Adrenal gland (tissue), 12 donors: ENCODE results near the gene PRDM1. TPM values are rescaled to one million over a fixed set of nuclear protein-coding genes. Genes with fewer than 3 reads are reported as not detected.
A peak's percentile ranks its signal among the peaks of the same experiment; 100 is the strongest.

ENCODE experiments used
- DNase-seq, 7 donors: peaks; one replicate each; pipeline ENCODE4 v3.0.0-alpha.2; 2019 to 2020
- H3K27ac ChIP-seq, 5 donors: fragments of 200-600 bp; sonication (generic) in 4 of 5; 1 replicate in 3 of 5; 2 replicates in 2 of 5; pipeline versions ENCODE4 v1.5.1 to v1.8.0; 2016 to 2020; ENCODE audit warnings: mild to moderate bottlenecking in 1 of 5
- H3K27me3 ChIP-seq: fragments of 200-600 bp; 2 replicates; pipeline ENCODE4 v1.8.0; 2021
- H3K36me3 ChIP-seq, 2 donors: fragments of 200-600 bp; replicated peaks in 1 of 2; 1 replicate in 1 of 2; 2 replicates in 1 of 2; pipeline versions ENCODE4 v1.5.1 to v1.8.0; 2018 to 2022
- H3K4me1 ChIP-seq, 2 donors: fragments of 200-600 bp; replicated peaks in 1 of 2; 1 replicate in 1 of 2; 2 replicates in 1 of 2; pipeline versions ENCODE4 v1.5.1 to v1.8.0; 2018 to 2021
- H3K4me3 ChIP-seq, 4 donors: fragments of 200-600 bp; sonication (generic) in 3 of 4; one replicate each; pipeline ENCODE4 v1.5.1; 2016 to 2018
- H3K9me3 ChIP-seq, 3 donors: fragments of 200-600 bp; sonication (generic) in 1 of 3; replicated peaks in 1 of 3; 1 replicate in 2 of 3; 2 replicates in 1 of 3; pipeline versions ENCODE4 v1.5.1 to v1.8.0; 2016 to 2021
- CTCF ChIP-seq, 6 experiments: fragments of 450-650 bp in 4 of 6; fragments of 200-600 bp in 2 of 6; sonication (generic) in 1 of 6; IDR thresholded peaks; 1 replicate in 5 of 6; 2 replicates in 1 of 6; pipeline versions ENCODE4 v1.5.1 to v1.8.0; 2016 to 2021; ENCODE audit warnings: antibody characterized with exemption in 6 of 6, mild to moderate bottlenecking in 2 of 6, moderate library complexity in 1 of 6
- POLR2A ChIP-seq, 2 donors: fragments of 450-650 bp; IDR thresholded peaks; one replicate each; pipeline ENCODE4 v1.6.1; 2017; ENCODE audit warnings: antibody characterized with exemption in 2 of 2, mild to moderate bottlenecking in 2 of 2, moderate library complexity in 1 of 2
- WGBS, 4 donors: extraction: QIAGEN DNeasy Blood & Tissue Kit in 2 of 4; methylation state at CpG; one replicate each; pipeline versions ENCODE4 v1.1.5 to v1.1.7; 2013 to 2017; 5-methylcytosine and 5-hydroxymethylcytosine counted together
- intact Hi-C, 2 donors: fragments of 100-400 bp; cut with DNase I; formaldehyde crosslinking; loops; one replicate each; pipeline versions ENCODE4 v1.14.1 to v1.15.0; 2022 to 2023
- polyA plus RNA-seq, 3 donors: library from polyadenylated mRNA; stranded (reverse); fragments of 200-250 nt in 2 of 3; fragments of 350-450 nt in 1 of 3; fragmentation: Illumina TruSeq in 1 of 3; extraction: RNeasy Lipid Tissue Mini Kit (QIAGEN cat#74804) in 1 of 3; gene quantifications; one replicate each; pipeline ENCODE4 v1.2.3, GENCODE V29; 2013 to 2014
- total RNA-seq, 9 donors: library from RNA; depleted of rRNA in 4 of 9; stranded (reverse); fragments of >200 nt in 4 of 9; fragments of 120-200 nt in 1 of 9; fragmentation: NEBNext Ultra II Directional in 1 of 9; extraction: Animal tissue kit (Norgen Biotek cat#: 25700) in 1 of 9; gene quantifications; one replicate each; pipeline versions ENCODE4 v1.1.0 to v1.2.4, GENCODE V29; 2013 to 2023
- donor health status: healthy with polysubstance abuse.
- donor health status: Bipolar disorder and iron deficiency.
- donor health status: DM: yes; HTN: yes; CAD: no.
- donor health status: DM: no; HTN: no; CAD: no.
- donor health status: DM: no; HTN: no; CAD: no.
- donor health status: DM: yes; HTN: yes; CAD: no.

Gene PRDM1
- total and polyA plus RNA-seq, 12 donors: 0.40 to 7.5 (median 3.7) TPM

GRCh38 chr6:106084106-106084988 lies 1.8 kb upstream of the PRDM1 start:
- peaks cover 10 to 17% of the 10 kb centered on the region in 2 donors for H3K4me1 ChIP-seq
- intact Hi-C loops: no loop called here
- TF ChIP-seq POLR2A (IDR thresholded peaks at IDR 0.05) (no peak), CTCF (IDR thresholded peaks at IDR 0.05) (peak in 4 of 6 experiments; percentile 35 to 41 (median 37))
- H3K9me3 ChIP-seq: no peaks in the 10 kb centered on the region
- H3K27ac ChIP-seq: peak overlapping the region in 2 of 5 donors; percentile 49 to 70
- H3K27me3 ChIP-seq: peaks cover 46% of the 10 kb centered on the region
- DNase-seq: peak in 1 of 7 donors; percentile 30
- no peaks in the 10 kb centered on the region for H3K36me3 ChIP-seq
- no peak overlapping the region for H3K4me3 ChIP-seq
- WGBS, 4 donors: 58 to 69% (median 61%) methylated on average over 5 of the region's 5 CpGs

GRCh38 chr6:106084989-106085691 lies 996 bp upstream of the PRDM1 start:
- WGBS, 4 donors: 26 to 35% (median 32%) methylated on average over 7 of the region's 7 CpGs
- Histone ChIP-seq H3K9me3 (no peaks in the 10 kb centered on the region), H3K27me3 (peaks cover 48% of the 10 kb centered on the region), H3K27ac (peak overlapping the region in 2 of 5 donors; percentile 70 to 79), H3K4me1 (peaks cover 10 to 17% of the 10 kb centered on the region in 2 donors), H3K4me3 (peak overlapping the region in 1 of 4 donors; percentile 54), H3K36me3 (no peaks in the 10 kb centered on the region)
- TF ChIP-seq POLR2A (IDR thresholded peaks at IDR 0.05) (no peak), CTCF (IDR thresholded peaks at IDR 0.05) (no peak)
- no peak for DNase-seq
- intact Hi-C loops: no loop called here

- peak overlapping the region in 3 of 5 donors; percentile 24 to 79 (median 70) for H3K27ac ChIP-seq
- intact Hi-C loops: no loop called here
- H3K36me3 ChIP-seq: no peaks in the 10 kb centered on the region
- H3K9me3 ChIP-seq: no peaks in the 10 kb centered on the region
- H3K4me1 ChIP-seq: peaks cover 10 to 17% of the 10 kb centered on the region in 2 donors
- no peak for TF ChIP-seq CTCF (IDR thresholded peaks at IDR 0.05)
- DNase-seq: no peak
- WGBS, 4 donors: 11 to 13% (median 12%) methylated on average over 6 of the region's 6 CpGs
- peak overlapping the region in 1 of 4 donors; percentile 54 for H3K4me3 ChIP-seq
- H3K27me3 ChIP-seq: peaks cover 47% of the 10 kb centered on the region
These were observed 498 bp upstream of the PRDM1 start for GRCh38 chr6:106085692-106085983.

GRCh38 chr6:106086814-106087175 lies 659 bp downstream of the PRDM1 start:
- DNase-seq: no peak
- 14 to 21% (median 16%) methylated on average over 3 of the region's 3 CpGs for WGBS, 4 donors
- Histone ChIP-seq H3K27me3 (peaks cover 51% of the 10 kb centered on the region), H3K4me3 (peak overlapping the region in 1 of 4 donors; percentile 54), H3K9me3 (no peaks in the 10 kb centered on the region), H3K36me3 (no peaks in the 10 kb centered on the region), H3K27ac (peak overlapping the region in 2 of 5 donors; percentile 24 to 33), H3K4me1 (peaks cover 10 to 17% of the 10 kb centered on the region in 2 donors)
- intact Hi-C loops: no loop called here
- no peak for TF ChIP-seq POLR2A (IDR thresholded peaks at IDR 0.05)
- no peak for TF ChIP-seq CTCF (IDR thresholded peaks at IDR 0.05)
